HCT116 (cell line): ENCODE data around the gene KCNIP4. TPM values are rescaled to one million over a fixed set of nuclear protein-coding genes. Genes with fewer than 3 reads are reported as not detected.

Experiments used
- ATAC-seq: fragments of 200-7000 bp; cut with Tn5 transposase; 2 replicates; pipeline ENCODE4 v1.9.1; 2020; ENCODE audit warnings: mild to moderate bottlenecking, moderate library complexity
- BruUV-seq: library from RNA; stranded (reverse); fragments of 400-500 nt; replicated peaks from 2 replicates; lab custom pipeline; 2021; lab: Mats Ljungman, UMichigan
- CTCF ChIA-PET: fragments of 300-600 bp; sonication (Branson Sonifier 250); formaldehyde crosslinking; loops from one replicate; lab custom pipeline; 2021; ENCODE audit warnings: antibody characterized with exemption; lab: Charles Lee
- POLR2A ChIA-PET: fragments of 300-600, 350-600 bp; sonication (Branson Sonifier 250); formaldehyde crosslinking; loops from one replicate; lab custom pipeline; 2021; ENCODE audit warnings: antibody characterized with exemption; lab: Charles Lee
- RAD21 ChIA-PET, 2 experiments: fragments of 300-600 bp; sonication (Branson Sonifier 250); formaldehyde crosslinking; loops; one replicate each; lab custom pipeline; 2023; ENCODE audit warnings: low total read pairs in 2 of 2; ENCODE audit not compliant: uncharacterized antibody in 2 of 2, unreplicated experiment in 2 of 2, low non-redundant PET in 1 of 2; lab: Charles Lee
- DNase-seq: peaks from one replicate; pipeline ENCODE4 v3.0.0-alpha.2; 2010; ENCODE audit warnings: low read depth, low spot score
- H2AFZ ChIP-seq: fragments of 200-600 bp; shearing (Covaris generic), sonication (generic); 2 replicates; pipeline ENCODE4 v1.6.1; 2017; ENCODE audit warnings: low read depth, mixed run types, mixed read lengths, antibody characterized with exemption, low read length; ENCODE audit not compliant: poor library complexity, severe bottlenecking
- H3K27ac ChIP-seq: 2 replicates; pipeline ENCODE4 v1.5.1; 2012; ENCODE audit warnings: low read depth, low read length
- H3K27me3 ChIP-seq: fragments of 200-600 bp; sonication (generic); 2 replicates; pipeline ENCODE4 v1.6.1; 2016; ENCODE audit warnings: mixed run types, low read length, mixed read lengths; ENCODE audit not compliant: insufficient read depth
- H3K36me3 ChIP-seq, 2 experiments: fragments of 200-500 bp in 1 of 2; fragments of 200-600 bp in 1 of 2; sonication (Bioruptor generic) in 1 of 2; sonication (generic) in 1 of 2; 2 replicates each; pipeline versions ENCODE4 v1.5.1 to v1.6.1; 2014 to 2016; ENCODE audit warnings: low read length in 2 of 2, inconsistent platforms in 1 of 2, mixed read lengths in 1 of 2, mixed run types in 1 of 2; ENCODE audit not compliant: insufficient read depth in 2 of 2, control insufficient read depth in 1 of 2
- H3K4me1 ChIP-seq, 2 experiments: fragments of 200-600 bp in 1 of 2; sonication (generic) in 1 of 2; 2 replicates each; pipeline versions ENCODE4 v1.5.1 to v1.6.1; 2012 to 2017; ENCODE audit warnings: low read length in 2 of 2, inconsistent platforms in 1 of 2, mild to moderate bottlenecking in 1 of 2, mixed read lengths in 1 of 2, mixed run types in 1 of 2, moderate library complexity in 1 of 2; ENCODE audit not compliant: insufficient read depth in 2 of 2, control insufficient read depth in 1 of 2
- H3K4me2 ChIP-seq: fragments of 200-600 bp; sonication (generic); 2 replicates; pipeline ENCODE4 v1.6.1; 2017; ENCODE audit warnings: mixed run types, low read length, mixed read lengths
- H3K4me3 ChIP-seq, 2 experiments: fragments of 200-600 bp in 1 of 2; sonication (generic) in 1 of 2; replicated peaks in 1 of 2; 2 replicates each; pipeline ENCODE4 v1.5.1; 2011 to 2016; ENCODE audit warnings: low read length in 2 of 2, control low read depth in 1 of 2, low read depth in 1 of 2, mild to moderate bottlenecking in 1 of 2, mixed read lengths in 1 of 2, mixed run types in 1 of 2
- H3K79me2 ChIP-seq: fragments of 200-600 bp; sonication (generic); 2 replicates; pipeline ENCODE4 v1.6.1; 2017; ENCODE audit warnings: mild to moderate bottlenecking, mixed run types, low read length, moderate library complexity, mixed read lengths; ENCODE audit not compliant: insufficient read depth
- H3K9ac ChIP-seq: fragments of 200-600 bp; sonication (generic); 2 replicates; pipeline ENCODE4 v1.6.1; 2016; ENCODE audit warnings: low read length, mixed read lengths
- H3K9me2 ChIP-seq: fragments of 200-600 bp; sonication (generic), shearing (Covaris generic); 2 replicates; pipeline ENCODE4 v1.6.1; 2017; ENCODE audit warnings: mixed run types, mild to moderate bottlenecking, moderate library complexity; ENCODE audit not compliant: insufficient read depth
- H3K9me3 ChIP-seq, 2 experiments: fragments of 200-500 bp in 1 of 2; fragments of 200-600 bp in 1 of 2; sonication (Bioruptor generic) in 1 of 2; sonication (generic) in 1 of 2; 2 replicates each; pipeline ENCODE4 v1.6.1; 2014 to 2017; ENCODE audit warnings: low read length in 2 of 2, mixed read lengths in 2 of 2, inconsistent platforms in 1 of 2, low read depth in 1 of 2, mild to moderate bottlenecking in 1 of 2, mixed run types in 1 of 2, moderate library complexity in 1 of 2; ENCODE audit not compliant: control insufficient read depth in 1 of 2, insufficient read depth in 1 of 2
- H4K20me1 ChIP-seq: fragments of 200-600 bp; sonication (generic), shearing (Covaris generic); 2 replicates; pipeline ENCODE4 v1.6.1; 2017; ENCODE audit warnings: mixed run types, mild to moderate bottlenecking, moderate library complexity; ENCODE audit not compliant: insufficient read depth
- CBX3 ChIP-seq: IDR thresholded peaks from 2 replicates; pipeline ENCODE4 v1.6.1; 2012; ENCODE audit warnings: low read depth
- EGR1 ChIP-seq: IDR thresholded peaks from 2 replicates; pipeline ENCODE4 v1.6.1; 2012; ENCODE audit warnings: low read depth
- ELF1 ChIP-seq: IDR thresholded peaks from 2 replicates; pipeline ENCODE4 v1.6.1; 2012; ENCODE audit warnings: low read depth, borderline replicate concordance
- EZH2 ChIP-seq: fragments of 200-600 bp; sonication (generic); IDR thresholded peaks from 2 replicates; pipeline ENCODE4 v1.6.1; 2017; ENCODE audit warnings: antibody characterized with exemption, mixed run types
- FOSL1 ChIP-seq: IDR thresholded peaks from 2 replicates; pipeline ENCODE4 v1.6.1; 2012; ENCODE audit warnings: low read depth
- POLR2A ChIP-seq: IDR thresholded peaks from 2 replicates; pipeline ENCODE4 v1.7.0; 2011; ENCODE audit warnings: borderline replicate concordance; ENCODE audit not compliant: insufficient read depth, insufficient read length; ENCODE audit errors: extremely low read depth
- POLR2AphosphoS5 ChIP-seq: IDR thresholded peaks from 2 replicates; pipeline ENCODE4 v1.6.1; 2011; ENCODE audit warnings: mild to moderate bottlenecking, low read depth, low read length, moderate library complexity
- SIN3A ChIP-seq: IDR thresholded peaks from 2 replicates; pipeline ENCODE4 v1.6.1; 2012; ENCODE audit warnings: low read depth
- SP1 ChIP-seq: IDR thresholded peaks from 2 replicates; pipeline ENCODE4 v1.6.1; 2012; ENCODE audit warnings: low read depth
- SRF ChIP-seq: IDR thresholded peaks from 2 replicates; pipeline ENCODE4 v1.6.1; 2012; ENCODE audit warnings: low read depth
- TCF7L2 ChIP-seq: IDR thresholded peaks from 2 replicates; pipeline ENCODE4 v1.7.0; 2011; ENCODE audit warnings: borderline replicate concordance, inconsistent platforms; ENCODE audit not compliant: insufficient read depth, insufficient read length; ENCODE audit errors: extremely low read depth
- YY1 ChIP-seq: IDR thresholded peaks from 2 replicates; pipeline ENCODE4 v1.6.1; 2011; ENCODE audit warnings: low read length, low read depth, moderate library complexity, mild to moderate bottlenecking; ENCODE audit not compliant: insufficient replicate concordance; ENCODE audit errors: extremely low read depth
- ZFX ChIP-seq: fragments of 450-650 bp; IDR thresholded peaks from 2 replicates; pipeline ENCODE4 v1.6.1; 2017
- ZNF274 ChIP-seq: fragments of 200-500 bp; sonication (Bioruptor generic); IDR thresholded peaks from 2 replicates; pipeline ENCODE4 v1.6.1; 2014; ENCODE audit warnings: mild to moderate bottlenecking, low read depth, low read length, inconsistent platforms
- intact Hi-C: fragments of 100-400 bp; cut with micrococcal nuclease; formaldehyde crosslinking; loops from 2 replicates; pipeline ENCODE4 v1.10.0; 2022
- total RNA-seq: library from RNA; stranded (reverse); gene quantifications from one replicate; pipeline ENCODE4 v1.2.1, GENCODE V29; 2021; ENCODE audit not compliant: unreplicated experiment
- TF ChIP-seq, protein P1 (sequence below): IDR thresholded peaks from 2 replicates; pipeline ENCODE4 v1.6.1; 2012; ENCODE audit warnings: low read depth
- TF ChIP-seq, protein P2 (sequence below), 3 experiments: fragments of 200-600 bp in 1 of 3; sonication (generic) in 1 of 3; IDR thresholded peaks in 2 of 3; conservative IDR thresholded peaks in 1 of 3; 2 replicates each; pipeline ENCODE4 v1.5.1; 2012 to 2017; ENCODE audit warnings: low read depth in 2 of 3, low read length in 2 of 3, antibody characterized with exemption in 1 of 3, borderline replicate concordance in 1 of 3, control low read depth in 1 of 3, mild to moderate bottlenecking in 1 of 3, mixed read lengths in 1 of 3, mixed run types in 1 of 3, moderate library complexity in 1 of 3; ENCODE audit not compliant: insufficient read depth in 1 of 3

The KCNIP4 gene
- total RNA-seq, 1 experiment from 2014 or later = not detected

DNA sequence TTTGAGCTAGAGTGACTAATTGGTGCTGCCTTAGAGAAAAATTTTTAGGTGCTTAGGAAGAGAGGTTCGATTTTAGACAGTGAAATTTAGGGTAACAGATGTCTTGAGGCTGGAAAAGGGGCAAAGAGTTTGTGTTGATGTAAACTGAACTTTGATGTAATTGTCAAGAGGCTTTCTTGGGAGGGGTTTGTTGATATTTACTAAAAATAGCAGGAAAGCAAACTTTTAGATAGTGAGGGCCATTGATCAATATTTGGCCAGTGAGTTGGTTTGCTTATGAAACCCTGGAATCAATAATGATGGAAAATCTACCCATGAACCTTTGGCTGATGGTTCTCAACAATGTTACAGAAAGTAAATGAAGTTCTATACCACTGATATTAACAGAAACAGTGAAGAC is 537.5 kb downstream of the KCNIP4 start:
- Histone ChIP-seq H3K27ac (no peak overlapping the region), H3K4me2 (no peak overlapping the region), H3K36me3 (no peaks in the 10 kb centered on the region), H2AFZ (no peak overlapping the region), H3K9me3 (peaks cover 0 to 11% of the 10 kb centered on the region in 2 experiments; a peak in 3 of 4 replicates), H3K27me3 (no peaks in the 10 kb centered on the region), H3K4me1 (no peaks in the 10 kb centered on the region), H3K79me2 (no peaks in the 10 kb centered on the region), H3K9me2 (no peaks in the 10 kb centered on the region), H4K20me1 (no peaks in the 10 kb centered on the region), H3K4me3 (no peak overlapping the region), H3K9ac (no peak overlapping the region)
- intact Hi-C loops = no loop called here
- ChIA-PET CTCF (no interaction called here), POLR2A (no interaction called here), RAD21 (no interaction called here)
- BruUV-seq = no TSS peak
- no peak for DNase-seq
- no peak for ATAC-seq
- no peak for TF ChIP-seq SIN3A

DNA sequence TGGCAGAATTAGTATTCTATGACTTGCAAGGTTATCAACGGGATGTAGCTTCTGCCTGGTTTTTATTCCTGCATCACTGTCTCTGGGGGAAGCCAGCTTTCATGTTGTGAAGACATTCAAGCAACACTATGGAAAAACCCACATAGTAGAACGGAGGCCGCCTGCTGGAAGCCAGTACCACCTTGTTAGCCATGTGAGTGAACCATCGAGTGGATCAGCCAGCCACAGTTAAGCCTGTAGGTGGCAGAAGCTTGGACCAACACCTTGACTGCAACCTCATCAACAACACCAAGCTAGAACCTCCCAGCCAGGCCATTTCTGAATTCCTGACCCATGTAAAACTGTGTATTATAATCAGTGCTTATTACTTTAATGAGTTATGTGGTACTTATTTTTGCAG is 538.2 kb downstream of the KCNIP4 start:
- POLR2A ChIA-PET = no interaction called here
- DNase-seq = no peak
- Histone ChIP-seq H3K27me3 (no peaks in the 10 kb centered on the region), H3K79me2 (no peaks in the 10 kb centered on the region), H3K36me3 (no peaks in the 10 kb centered on the region), H3K4me1 (no peaks in the 10 kb centered on the region), H2AFZ (no peak overlapping the region), H3K27ac (no peak overlapping the region), H3K4me3 (no peak overlapping the region), H3K9me3 (peaks cover 0 to 11% of the 10 kb centered on the region in 2 experiments; a peak in 3 of 4 replicates), H4K20me1 (no peaks in the 10 kb centered on the region), H3K9me2 (no peaks in the 10 kb centered on the region), H3K9ac (no peak overlapping the region), H3K4me2 (no peak overlapping the region)
- TF ChIP-seq SRF (no peak), SIN3A (no peak), YY1 (no peak), FOSL1 (no peak), SP1 (no peak), ZNF274 (no peak), EGR1 (no peak), POLR2A (no peak), POLR2AphosphoS5 (no peak), ELF1 (no peak), EZH2 (no peak), CBX3 (no peak), TCF7L2 (no peak), ZFX (no peak)
- TF ChIP-seq, protein P1, sequence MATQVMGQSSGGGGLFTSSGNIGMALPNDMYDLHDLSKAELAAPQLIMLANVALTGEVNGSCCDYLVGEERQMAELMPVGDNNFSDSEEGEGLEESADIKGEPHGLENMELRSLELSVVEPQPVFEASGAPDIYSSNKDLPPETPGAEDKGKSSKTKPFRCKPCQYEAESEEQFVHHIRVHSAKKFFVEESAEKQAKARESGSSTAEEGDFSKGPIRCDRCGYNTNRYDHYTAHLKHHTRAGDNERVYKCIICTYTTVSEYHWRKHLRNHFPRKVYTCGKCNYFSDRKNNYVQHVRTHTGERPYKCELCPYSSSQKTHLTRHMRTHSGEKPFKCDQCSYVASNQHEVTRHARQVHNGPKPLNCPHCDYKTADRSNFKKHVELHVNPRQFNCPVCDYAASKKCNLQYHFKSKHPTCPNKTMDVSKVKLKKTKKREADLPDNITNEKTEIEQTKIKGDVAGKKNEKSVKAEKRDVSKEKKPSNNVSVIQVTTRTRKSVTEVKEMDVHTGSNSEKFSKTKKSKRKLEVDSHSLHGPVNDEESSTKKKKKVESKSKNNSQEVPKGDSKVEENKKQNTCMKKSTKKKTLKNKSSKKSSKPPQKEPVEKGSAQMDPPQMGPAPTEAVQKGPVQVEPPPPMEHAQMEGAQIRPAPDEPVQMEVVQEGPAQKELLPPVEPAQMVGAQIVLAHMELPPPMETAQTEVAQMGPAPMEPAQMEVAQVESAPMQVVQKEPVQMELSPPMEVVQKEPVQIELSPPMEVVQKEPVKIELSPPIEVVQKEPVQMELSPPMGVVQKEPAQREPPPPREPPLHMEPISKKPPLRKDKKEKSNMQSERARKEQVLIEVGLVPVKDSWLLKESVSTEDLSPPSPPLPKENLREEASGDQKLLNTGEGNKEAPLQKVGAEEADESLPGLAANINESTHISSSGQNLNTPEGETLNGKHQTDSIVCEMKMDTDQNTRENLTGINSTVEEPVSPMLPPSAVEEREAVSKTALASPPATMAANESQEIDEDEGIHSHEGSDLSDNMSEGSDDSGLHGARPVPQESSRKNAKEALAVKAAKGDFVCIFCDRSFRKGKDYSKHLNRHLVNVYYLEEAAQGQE = no peak
- TF ChIP-seq, protein P2, sequence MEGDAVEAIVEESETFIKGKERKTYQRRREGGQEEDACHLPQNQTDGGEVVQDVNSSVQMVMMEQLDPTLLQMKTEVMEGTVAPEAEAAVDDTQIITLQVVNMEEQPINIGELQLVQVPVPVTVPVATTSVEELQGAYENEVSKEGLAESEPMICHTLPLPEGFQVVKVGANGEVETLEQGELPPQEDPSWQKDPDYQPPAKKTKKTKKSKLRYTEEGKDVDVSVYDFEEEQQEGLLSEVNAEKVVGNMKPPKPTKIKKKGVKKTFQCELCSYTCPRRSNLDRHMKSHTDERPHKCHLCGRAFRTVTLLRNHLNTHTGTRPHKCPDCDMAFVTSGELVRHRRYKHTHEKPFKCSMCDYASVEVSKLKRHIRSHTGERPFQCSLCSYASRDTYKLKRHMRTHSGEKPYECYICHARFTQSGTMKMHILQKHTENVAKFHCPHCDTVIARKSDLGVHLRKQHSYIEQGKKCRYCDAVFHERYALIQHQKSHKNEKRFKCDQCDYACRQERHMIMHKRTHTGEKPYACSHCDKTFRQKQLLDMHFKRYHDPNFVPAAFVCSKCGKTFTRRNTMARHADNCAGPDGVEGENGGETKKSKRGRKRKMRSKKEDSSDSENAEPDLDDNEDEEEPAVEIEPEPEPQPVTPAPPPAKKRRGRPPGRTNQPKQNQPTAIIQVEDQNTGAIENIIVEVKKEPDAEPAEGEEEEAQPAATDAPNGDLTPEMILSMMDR (IDR thresholded peaks at IDR 0.05 in 2 of 3, conservative IDR thresholded peaks at IDR 0.05 in 1 of 3; ENCODE audit: borderline replicate concordance in 1 of 3, insufficient read depth in 1 of 3, low read depth in 2 of 3, low read length in 2 of 3) = no peak
- ATAC-seq = no peak
- CTCF ChIA-PET = no interaction called here
- BruUV-seq = no TSS peak
- RAD21 ChIA-PET = no interaction called here
- intact Hi-C loops = no loop called here
